Measurements from ENCODE around the gene DRC7.
A peak's percentile ranks its signal among the peaks of the same experiment; 100 is the strongest.
"Not testable (repeated sequence)": the region's sequence is repeated elsewhere in the genome, so short reads cannot be mapped to it uniquely, and the experiment has no call there.

The DRC7 gene

GRCh38 chr16:57711993-57712392, 17.4 kb downstream of the DRC7 start:
- no peak for TF ChIP-seq CTCF (IDR thresholded peaks at IDR 0.05; ENCODE audit: extremely low read depth, missing control alignments)
- DNase-seq (ENCODE audit: low spot score) = no peak

- not testable (repeated sequence) for DNase-seq (ENCODE audit: low spot score)
Measured at GRCh38 chr16:57712569-57712968, 18.0 kb downstream of the DRC7 start.

GRCh38 chr16:57713596-57713995, 19.0 kb downstream of the DRC7 start:
- no peak for TF ChIP-seq CTCF (IDR thresholded peaks at IDR 0.05; ENCODE audit: extremely low read depth, missing control alignments)
- DNase-seq (ENCODE audit: low spot score) = no peak

GRCh38 chr16:57714047-57714446, 19.4 kb downstream of the DRC7 start:
- no peak for DNase-seq (ENCODE audit: low spot score)
- no peak for TF ChIP-seq CTCF (IDR thresholded peaks at IDR 0.05; ENCODE audit: extremely low read depth, missing control alignments)

GRCh38 chr16:57720142-57720575, 25.6 kb downstream of the DRC7 start:
- TF ChIP-seq CTCF (IDR thresholded peaks at IDR 0.05; ENCODE audit: extremely low read depth, missing control alignments) = peak; percentile 75
- peak; percentile 64 for DNase-seq (ENCODE audit: low spot score)

- TF ChIP-seq CTCF (IDR thresholded peaks at IDR 0.05; ENCODE audit: extremely low read depth, missing control alignments) = no peak
- DNase-seq (ENCODE audit: low spot score) = no peak
Measured at GRCh38 chr16:57721356-57722209, 27.0 kb downstream of the DRC7 start.

- TF ChIP-seq CTCF (IDR thresholded peaks at IDR 0.05; ENCODE audit: extremely low read depth, missing control alignments) = no peak
- no peak for DNase-seq (ENCODE audit: low spot score)
Measured at GRCh38 chr16:57722210-57722499, 27.5 kb downstream of the DRC7 start.

GRCh38 chr16:57722651-57723050, 28.0 kb downstream of the DRC7 start:
- TF ChIP-seq CTCF (IDR thresholded peaks at IDR 0.05; ENCODE audit: extremely low read depth, missing control alignments) = no peak
- DNase-seq (ENCODE audit: low spot score) = no peak
